Activated CD4-positive, alpha-beta memory T cell treated with anti-CD3 and anti-CD28 coated beads for 36 hours (primary cell): ENCODE results near the gene HERC3. TPM values are rescaled to one million over a fixed set of nuclear protein-coding genes. Genes with fewer than 3 reads are reported as not detected.

Experiments used
- CTCF ChIA-PET: fragments of 350-600 bp; sonication (Branson Sonifier 250); formaldehyde crosslinking; loops from one replicate; lab custom pipeline; 2021; ENCODE audit warnings: antibody characterized with exemption, inconsistent platforms; lab: Charles Lee
- POLR2A ChIA-PET: fragments of 350-600 bp; sonication (Branson Sonifier 250); formaldehyde crosslinking; loops from one replicate; lab custom pipeline; 2021; ENCODE audit warnings: antibody characterized with exemption; lab: Charles Lee
- DNase-seq: peaks from one replicate; pipeline ENCODE4 v3.0.0-alpha.2; 2020
- H3K27ac Mint-ChIP-seq: one replicate; pipeline ENCODE4 v1.8.0; 2021; ENCODE audit warnings: mixed read lengths
- H3K27me3 Mint-ChIP-seq: one replicate; pipeline ENCODE4 v1.8.0; 2021; ENCODE audit warnings: mixed read lengths
- H3K36me3 Mint-ChIP-seq: one replicate; pipeline ENCODE4 v1.8.0; 2021; ENCODE audit warnings: mixed read lengths
- H3K4me1 Mint-ChIP-seq: one replicate; pipeline ENCODE4 v1.8.0; 2021; ENCODE audit warnings: low read depth, mixed read lengths
- H3K4me3 Mint-ChIP-seq: one replicate; pipeline ENCODE4 v1.8.0; 2021; ENCODE audit warnings: mild to moderate bottlenecking, mixed read lengths
- H3K9me3 Mint-ChIP-seq: one replicate; pipeline ENCODE4 v1.8.0; 2021; ENCODE audit warnings: mixed read lengths
- intact Hi-C: fragments of 100-400 bp; cut with micrococcal nuclease; formaldehyde crosslinking; loops from one replicate; pipeline ENCODE4 v1.15.1; 2023
- total RNA-seq, 2 experiments: library from RNA; stranded (reverse); gene quantifications; one replicate each; pipeline ENCODE4 v1.2.3, GENCODE V29; 2021

The HERC3 gene
- total RNA-seq, 2 experiments from 2014 or later = 29.0 to 30.2 TPM

DNA sequence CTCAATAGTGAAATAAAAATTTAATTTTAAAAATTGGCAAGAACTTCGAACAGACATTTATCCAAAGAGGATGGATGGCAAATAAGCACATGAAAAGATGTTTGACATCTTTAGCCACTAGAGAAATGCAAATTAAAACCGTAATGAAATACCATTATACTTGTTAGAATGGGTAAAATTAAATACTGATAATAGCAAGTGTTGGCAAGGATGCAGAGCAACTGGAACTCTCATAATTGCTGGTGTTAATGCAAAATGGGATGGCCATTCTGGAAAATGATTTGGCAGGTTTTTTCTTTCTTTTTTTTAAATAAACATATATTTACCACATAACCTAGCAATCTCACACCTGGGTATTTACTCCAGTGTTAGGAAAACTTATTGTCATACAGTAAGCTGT is 51.7 kb downstream of the HERC3 start:
- Mint-ChIP-seq H3K27me3 (no peaks in the 10 kb centered on the region), H3K36me3 (peaks cover 7% of the 10 kb centered on the region), H3K27ac (no peak overlapping the region), H3K4me3 (no peak overlapping the region), H3K4me1 (peaks cover 44% of the 10 kb centered on the region), H3K9me3 (peaks cover 22% of the 10 kb centered on the region)
- CTCF ChIA-PET = interaction anchor here (1.0 kb wide), 1 partner anchor 104 kb away, joined by 5 read pairs; no protein-coding TSS in a partner anchor
- no peak for DNase-seq
- POLR2A ChIA-PET = no interaction called here
- intact Hi-C loops = no loop called here

DNA sequence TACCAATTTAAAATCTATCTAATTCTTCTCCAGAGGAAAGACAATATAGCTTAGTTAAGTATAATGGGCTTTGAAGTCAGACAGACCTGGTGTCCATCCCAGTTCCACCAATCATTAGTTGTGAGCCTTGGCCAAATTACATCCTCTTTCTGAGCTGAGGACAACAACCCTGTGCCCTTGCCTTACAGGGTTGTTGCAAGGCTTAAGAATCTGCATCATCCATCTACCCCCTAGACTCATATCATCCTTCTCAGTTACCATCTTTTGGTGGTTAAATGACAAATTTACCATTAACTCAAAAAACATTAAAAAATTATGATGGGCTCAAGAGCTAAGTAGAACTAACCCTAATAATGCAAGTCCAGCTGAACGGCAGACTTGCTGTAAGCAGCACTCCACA is 53.7 kb downstream of the HERC3 start:
- Mint-ChIP-seq H3K9me3 (peaks cover 7% of the 10 kb centered on the region), H3K4me3 (no peak overlapping the region), H3K27ac (no peak overlapping the region), H3K27me3 (no peaks in the 10 kb centered on the region), H3K4me1 (peaks cover 53% of the 10 kb centered on the region), H3K36me3 (no peaks in the 10 kb centered on the region)
- POLR2A ChIA-PET = no interaction called here
- no peak for DNase-seq
- intact Hi-C loops = loop anchor here (5.0 kb wide), 1 partner anchor 34 kb away; no protein-coding TSS in a partner anchor
- CTCF ChIA-PET = interaction anchor here (2.1 kb wide), 1 partner anchor 106 kb away, joined by 7 read pairs; no protein-coding TSS in a partner anchor

- Mint-ChIP-seq H3K27me3 (no peaks in the 10 kb centered on the region), H3K4me1 (peaks cover 53% of the 10 kb centered on the region), H3K27ac (no peak overlapping the region), H3K4me3 (no peak overlapping the region), H3K36me3 (no peaks in the 10 kb centered on the region), H3K9me3 (peaks cover 7% of the 10 kb centered on the region)
- intact Hi-C loops = loop anchor here (5.0 kb wide), 1 partner anchor 34 kb away; no protein-coding TSS in a partner anchor
- DNase-seq = no peak
- CTCF ChIA-PET = interaction anchor here (0.7 to 2.1 kb wide), 2 partner anchors 107 to 375 kb away, joined by 3 to 7 read pairs; no protein-coding TSS in a partner anchor
- POLR2A ChIA-PET = no interaction called here
These were observed 54.4 kb downstream of the HERC3 start for GRCh38 chr4:88646528-88647280.

- intact Hi-C loops = loop anchor here (5.0 kb wide), 1 partner anchor 37 kb away; no protein-coding TSS in a partner anchor
- peaks cover 56% of the 10 kb centered on the region for H3K4me1 Mint-ChIP-seq
- H3K36me3 Mint-ChIP-seq = no peaks in the 10 kb centered on the region
- ChIA-PET CTCF (interaction anchor here (1.1 to 5.9 kb wide), 3 partner anchors 9 to 110 kb away, joined by 3 to 28 read pairs (median 5); no protein-coding TSS in a partner anchor), POLR2A (no interaction called here)
- H3K9me3 Mint-ChIP-seq = no peaks in the 10 kb centered on the region
- H3K27me3 Mint-ChIP-seq = no peaks in the 10 kb centered on the region
- no peak overlapping the region for H3K27ac Mint-ChIP-seq
- DNase-seq = no peak
- H3K4me3 Mint-ChIP-seq = no peak overlapping the region
These were observed 57.4 kb downstream of the HERC3 start for GRCh38 chr4:88649716-88650115.

GRCh38 chr4:88653371-88653946 is 61.2 kb downstream of the HERC3 start:
- no peak for DNase-seq
- ChIA-PET POLR2A (no interaction called here), CTCF (interaction anchor here (1.1 to 5.9 kb wide), 2 partner anchors 113 to 166 kb away, joined by 3 to 28 read pairs; no protein-coding TSS in a partner anchor)
- no peaks in the 10 kb centered on the region for H3K27me3 Mint-ChIP-seq
- intact Hi-C loops = no loop called here
- H3K27ac Mint-ChIP-seq = no peak overlapping the region
- H3K4me1 Mint-ChIP-seq = peaks cover 25% of the 10 kb centered on the region
- H3K36me3 Mint-ChIP-seq = peaks cover 11% of the 10 kb centered on the region
- H3K4me3 Mint-ChIP-seq = no peak overlapping the region
- no peaks in the 10 kb centered on the region for H3K9me3 Mint-ChIP-seq

GRCh38 chr4:88655226-88655625 is 62.9 kb downstream of the HERC3 start:
- intact Hi-C loops = no loop called here
- peaks cover 11% of the 10 kb centered on the region for H3K36me3 Mint-ChIP-seq
- POLR2A ChIA-PET = no interaction called here
- H3K9me3 Mint-ChIP-seq = no peaks in the 10 kb centered on the region
- no peak for DNase-seq
- H3K27ac Mint-ChIP-seq = no peak overlapping the region
- no peaks in the 10 kb centered on the region for H3K27me3 Mint-ChIP-seq
- H3K4me1 Mint-ChIP-seq = peaks cover 14% of the 10 kb centered on the region
- no peak overlapping the region for H3K4me3 Mint-ChIP-seq
- CTCF ChIA-PET = interaction anchor here (1.0 to 5.9 kb wide), 3 partner anchors 115 to 122 kb away, joined by 3 to 28 read pairs (median 6); no protein-coding TSS in a partner anchor

GRCh38 chr4:88659055-88659889 is 67.0 kb downstream of the HERC3 start:
- peak; percentile 51 for DNase-seq
- CTCF ChIA-PET = interaction anchor here (0.6 to 2.9 kb wide), 28 partner anchors 9 to 441 kb away, joined by 3 to 65 read pairs (median 4); partner anchors contain the start of gene PYURF
- POLR2A ChIA-PET = no interaction called here
- Mint-ChIP-seq H3K4me3 (no peak overlapping the region), H3K4me1 (peaks cover 2% of the 10 kb centered on the region), H3K27ac (no peak overlapping the region), H3K36me3 (peaks cover 17% of the 10 kb centered on the region), H3K9me3 (no peaks in the 10 kb centered on the region), H3K27me3 (no peaks in the 10 kb centered on the region)
- intact Hi-C loops = loop anchor here (1.0 to 2.0 kb wide), 3 partner anchors 66 to 132 kb away; partner anchors contain the start of gene HERC3

GRCh38 chr4:88659890-88660208 is 67.6 kb downstream of the HERC3 start:
- H3K4me3 Mint-ChIP-seq = no peak overlapping the region

GRCh38 chr4:88660446-88661294 is 68.4 kb downstream of the HERC3 start:
- intact Hi-C loops = no loop called here
- Mint-ChIP-seq H3K9me3 (no peaks in the 10 kb centered on the region), H3K27ac (no peak overlapping the region), H3K36me3 (peaks cover 9% of the 10 kb centered on the region), H3K27me3 (no peaks in the 10 kb centered on the region), H3K4me1 (peaks cover 2% of the 10 kb centered on the region), H3K4me3 (no peak overlapping the region)
- POLR2A ChIA-PET = no interaction called here
- CTCF ChIA-PET = interaction anchor here (1.5 to 3.7 kb wide), 3 partner anchors 10 to 130 kb away, joined by 5 to 34 read pairs (median 17); no protein-coding TSS in a partner anchor
- no peak for DNase-seq

More at GRCh38 chr4:88659890-88660208, 67.6 kb downstream of the HERC3 start:
- Mint-ChIP-seq H3K4me1 (peaks cover 2% of the 10 kb centered on the region), H3K36me3 (peaks cover 17% of the 10 kb centered on the region), H3K27me3 (no peaks in the 10 kb centered on the region), H3K27ac (no peak overlapping the region), H3K9me3 (no peaks in the 10 kb centered on the region)
- ChIA-PET POLR2A (no interaction called here), CTCF (interaction anchor here (1.0 to 2.9 kb wide), 16 partner anchors 8 to 441 kb away, joined by 3 to 65 read pairs (median 4); partner anchors contain the start of gene PYURF)
- intact Hi-C loops = loop anchor here (1.0 to 2.0 kb wide), 3 partner anchors 67 to 133 kb away; partner anchors contain the start of gene HERC3
- no peak for DNase-seq

GRCh38 chr4:88661739-88662138 is 69.5 kb downstream of the HERC3 start:
- intact Hi-C loops = no loop called here
- DNase-seq = no peak
- ChIA-PET CTCF (interaction anchor here (2.9 to 3.7 kb wide), 2 partner anchors 122 to 131 kb away, joined by 17 to 34 read pairs; no protein-coding TSS in a partner anchor), POLR2A (no interaction called here)
- peaks cover 8% of the 10 kb centered on the region for H3K36me3 Mint-ChIP-seq
- no peaks in the 10 kb centered on the region for H3K27me3 Mint-ChIP-seq
- no peak overlapping the region for H3K4me3 Mint-ChIP-seq
- H3K9me3 Mint-ChIP-seq = no peaks in the 10 kb centered on the region
- H3K27ac Mint-ChIP-seq = no peak overlapping the region
- peaks cover 2% of the 10 kb centered on the region for H3K4me1 Mint-ChIP-seq
